ENCODE data around the gene RIT2. TPM values are rescaled to one million over a fixed set of nuclear protein-coding genes. Genes with fewer than 3 reads are reported as not detected.

Gene RIT2
- total RNA-seq, 1 experiment from 2014 or later: not detected

DNA sequence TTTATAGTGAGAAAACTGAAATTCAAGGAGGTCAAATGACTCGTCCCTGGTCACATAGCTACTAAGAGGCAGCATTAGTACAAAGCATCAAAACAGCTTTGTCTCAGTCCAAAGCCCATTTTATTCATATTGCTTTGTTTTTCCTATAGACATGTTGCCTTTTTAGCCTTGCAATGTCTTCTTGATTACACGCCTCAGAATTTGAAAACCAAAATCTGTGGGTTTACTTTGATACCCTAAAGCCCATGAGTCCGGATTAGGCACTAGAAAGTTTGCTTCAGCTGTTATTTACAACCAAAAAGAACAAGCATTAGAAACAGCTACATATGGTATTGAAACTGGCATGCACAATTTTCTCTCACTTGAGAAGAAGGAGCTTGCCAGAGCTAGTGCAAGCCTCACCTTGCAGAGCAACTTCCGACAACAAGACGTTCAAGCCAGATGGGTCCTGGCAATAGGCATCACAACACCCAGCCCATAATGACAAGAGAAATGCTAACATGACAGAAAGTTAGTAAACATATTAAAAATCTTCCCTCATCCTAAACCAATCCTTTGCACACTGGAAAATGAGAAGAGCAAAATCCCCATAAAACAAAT is 276.8 kb downstream of the RIT2 start:
- Histone ChIP-seq H3F3A (ENCODE audit: insufficient read depth, low read depth) (no peaks in the 10 kb centered on the region), H3K4me2 (no peak overlapping the region), H3K79me2 (ENCODE audit: low read depth) (no peaks in the 10 kb centered on the region), H3K27ac (no peak overlapping the region), H3K4me3 (no peak overlapping the region), H3K4me1 (replicated peaks; ENCODE audit: insufficient read depth) (no peaks in the 10 kb centered on the region), H2AFZ (no peak overlapping the region), H3K36me3 (ENCODE audit: low read depth) (no peaks in the 10 kb centered on the region), H3K9me3 (ENCODE audit: insufficient read depth, low read depth) (no peaks in the 10 kb centered on the region), H4K20me1 (ENCODE audit: insufficient read depth) (no peaks in the 10 kb centered on the region), H3K27me3 (ENCODE audit: insufficient read depth, low read depth) (no peaks in the 10 kb centered on the region), H3K9me2 (ENCODE audit: insufficient read depth) (no peaks in the 10 kb centered on the region)
- no TSS peak for BruUV-seq (replicated peaks)
- intact Hi-C loops (cut with micrococcal nuclease; ENCODE audit: unreplicated experiment): no loop called here
- POLR2A ChIA-PET (ENCODE audit: unreplicated experiment): no interaction called here
- TF ChIP-seq, protein P1, sequence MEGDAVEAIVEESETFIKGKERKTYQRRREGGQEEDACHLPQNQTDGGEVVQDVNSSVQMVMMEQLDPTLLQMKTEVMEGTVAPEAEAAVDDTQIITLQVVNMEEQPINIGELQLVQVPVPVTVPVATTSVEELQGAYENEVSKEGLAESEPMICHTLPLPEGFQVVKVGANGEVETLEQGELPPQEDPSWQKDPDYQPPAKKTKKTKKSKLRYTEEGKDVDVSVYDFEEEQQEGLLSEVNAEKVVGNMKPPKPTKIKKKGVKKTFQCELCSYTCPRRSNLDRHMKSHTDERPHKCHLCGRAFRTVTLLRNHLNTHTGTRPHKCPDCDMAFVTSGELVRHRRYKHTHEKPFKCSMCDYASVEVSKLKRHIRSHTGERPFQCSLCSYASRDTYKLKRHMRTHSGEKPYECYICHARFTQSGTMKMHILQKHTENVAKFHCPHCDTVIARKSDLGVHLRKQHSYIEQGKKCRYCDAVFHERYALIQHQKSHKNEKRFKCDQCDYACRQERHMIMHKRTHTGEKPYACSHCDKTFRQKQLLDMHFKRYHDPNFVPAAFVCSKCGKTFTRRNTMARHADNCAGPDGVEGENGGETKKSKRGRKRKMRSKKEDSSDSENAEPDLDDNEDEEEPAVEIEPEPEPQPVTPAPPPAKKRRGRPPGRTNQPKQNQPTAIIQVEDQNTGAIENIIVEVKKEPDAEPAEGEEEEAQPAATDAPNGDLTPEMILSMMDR (conservative IDR thresholded peaks at IDR 0.05): no peak
- no peak for TF ChIP-seq EZH2 (IDR thresholded peaks at IDR 0.05; ENCODE audit: low read depth)
- DNase-seq: no peak
- CTCF ChIA-PET: no interaction called here

DNA sequence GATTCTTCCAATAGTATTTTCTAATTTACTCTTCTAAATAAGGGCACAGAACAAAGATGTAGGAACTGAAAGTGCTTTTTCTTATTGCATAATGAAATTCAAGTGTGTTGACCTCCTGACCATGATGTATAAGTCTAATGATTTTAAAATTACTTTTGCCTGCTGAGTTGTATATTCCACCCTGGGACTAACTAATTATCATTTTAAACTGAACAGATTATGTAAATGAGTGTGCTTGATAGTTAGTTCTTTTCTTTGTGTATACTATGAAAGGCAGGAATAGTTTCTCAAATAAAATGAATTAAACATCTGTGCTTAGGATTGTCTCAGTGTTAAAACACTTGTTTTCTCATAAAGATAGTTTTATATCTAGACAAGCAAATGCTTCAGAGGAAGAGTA is 284.5 kb downstream of the RIT2 start:
- Histone ChIP-seq H3K27ac (no peak overlapping the region), H3K4me1 (replicated peaks; ENCODE audit: insufficient read depth) (no peaks in the 10 kb centered on the region), H3K9me3 (ENCODE audit: insufficient read depth, low read depth) (no peaks in the 10 kb centered on the region), H3F3A (ENCODE audit: insufficient read depth, low read depth) (no peaks in the 10 kb centered on the region), H4K20me1 (ENCODE audit: insufficient read depth) (no peaks in the 10 kb centered on the region), H3K27me3 (ENCODE audit: insufficient read depth, low read depth) (no peaks in the 10 kb centered on the region), H2AFZ (no peak overlapping the region), H3K9me2 (ENCODE audit: insufficient read depth) (no peaks in the 10 kb centered on the region), H3K4me2 (no peak overlapping the region), H3K4me3 (no peak overlapping the region), H3K36me3 (ENCODE audit: low read depth) (no peaks in the 10 kb centered on the region), H3K79me2 (ENCODE audit: low read depth) (no peaks in the 10 kb centered on the region)
- POLR2A ChIA-PET (ENCODE audit: unreplicated experiment): no interaction called here
- no peak for DNase-seq
- BruUV-seq (replicated peaks): no TSS peak
- CTCF ChIA-PET: no interaction called here
- no peak for TF ChIP-seq EZH2 (IDR thresholded peaks at IDR 0.05; ENCODE audit: low read depth)
- TF ChIP-seq, protein P1 (conservative IDR thresholded peaks at IDR 0.05): no peak
- intact Hi-C loops (cut with micrococcal nuclease; ENCODE audit: unreplicated experiment): no loop called here

GRCh38 chr18:42828881-42829280 is 286.6 kb downstream of the RIT2 start:
- no peak overlapping the region for H2AFZ ChIP-seq

DNA sequence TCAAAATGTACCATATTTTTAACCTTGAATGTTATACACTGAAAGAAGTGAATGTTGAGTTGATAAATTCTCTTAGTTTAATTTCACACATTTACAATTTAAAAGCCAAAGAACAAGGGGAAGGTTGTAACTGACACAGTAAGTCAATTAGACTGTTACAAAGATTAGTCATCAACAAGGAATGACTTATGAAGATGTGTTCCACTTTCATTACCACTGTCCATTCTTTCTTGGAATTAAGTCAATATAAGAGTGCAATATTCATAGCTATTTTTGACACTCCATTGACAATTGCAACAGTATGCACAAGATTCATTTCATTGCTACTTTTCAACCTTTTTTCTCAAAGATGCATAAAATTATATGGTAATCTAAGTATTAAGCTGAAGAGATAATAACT is 291.3 kb downstream of the RIT2 start:
- intact Hi-C loops (cut with micrococcal nuclease; ENCODE audit: unreplicated experiment): no loop called here
- no peaks in the 10 kb centered on the region for H3F3A ChIP-seq (ENCODE audit: insufficient read depth, low read depth)
- no peaks in the 10 kb centered on the region for H4K20me1 ChIP-seq (ENCODE audit: insufficient read depth)
- no peaks in the 10 kb centered on the region for H3K9me2 ChIP-seq (ENCODE audit: insufficient read depth)
- no TSS peak for BruUV-seq (replicated peaks)
- no peak overlapping the region for H3K27ac ChIP-seq
- TF ChIP-seq EZH2 (IDR thresholded peaks at IDR 0.05; ENCODE audit: low read depth): no peak
- TF ChIP-seq, protein P1 (conservative IDR thresholded peaks at IDR 0.05): no peak
- no peaks in the 10 kb centered on the region for H3K36me3 ChIP-seq (ENCODE audit: low read depth)
- H3K4me2 ChIP-seq: no peak overlapping the region
- H3K79me2 ChIP-seq (ENCODE audit: low read depth): no peaks in the 10 kb centered on the region
- H3K4me1 ChIP-seq (replicated peaks; ENCODE audit: insufficient read depth): no peaks in the 10 kb centered on the region
- ChIA-PET CTCF (no interaction called here), POLR2A (ENCODE audit: unreplicated experiment) (no interaction called here)
- no peak for DNase-seq
- H3K9me3 ChIP-seq (ENCODE audit: insufficient read depth, low read depth): no peaks in the 10 kb centered on the region
- H3K4me3 ChIP-seq: no peak overlapping the region
- no peaks in the 10 kb centered on the region for H3K27me3 ChIP-seq (ENCODE audit: insufficient read depth, low read depth)
- H2AFZ ChIP-seq: no peak overlapping the region

More at GRCh38 chr18:42828881-42829280, 286.6 kb downstream of the RIT2 start:
- Histone ChIP-seq H4K20me1 (ENCODE audit: insufficient read depth) (no peaks in the 10 kb centered on the region), H3K9me3 (ENCODE audit: insufficient read depth, low read depth) (no peaks in the 10 kb centered on the region), H3F3A (ENCODE audit: insufficient read depth, low read depth) (no peaks in the 10 kb centered on the region), H3K4me2 (no peak overlapping the region), H3K36me3 (ENCODE audit: low read depth) (no peaks in the 10 kb centered on the region), H3K9me2 (ENCODE audit: insufficient read depth) (no peaks in the 10 kb centered on the region), H3K4me1 (replicated peaks; ENCODE audit: insufficient read depth) (no peaks in the 10 kb centered on the region), H3K27ac (no peak overlapping the region), H3K4me3 (no peak overlapping the region), H3K27me3 (ENCODE audit: insufficient read depth, low read depth) (no peaks in the 10 kb centered on the region), H3K79me2 (ENCODE audit: low read depth) (no peaks in the 10 kb centered on the region)
- intact Hi-C loops (cut with micrococcal nuclease; ENCODE audit: unreplicated experiment): no loop called here
- no TSS peak for BruUV-seq (replicated peaks)
- DNase-seq: no peak
- POLR2A ChIA-PET (ENCODE audit: unreplicated experiment): no interaction called here
- CTCF ChIA-PET: no interaction called here
- no peak for TF ChIP-seq EZH2 (IDR thresholded peaks at IDR 0.05; ENCODE audit: low read depth)
